HepG2 (cell line): ENCODE data around the gene ABCA8. TPM values are rescaled to one million over a fixed set of nuclear protein-coding genes. Genes with fewer than 3 reads are reported as not detected.

Source experiments
- ATAC-seq: fragments of 200-7000 bp; cut with Tn5 transposase; 3 replicates; pipeline ENCODE4 v1.9.1; 2020; ENCODE audit warnings: mild to moderate bottlenecking, moderate library complexity
- BruUV-seq: library from RNA; stranded (reverse); fragments of 400-500 nt; replicated peaks from 2 replicates; lab custom pipeline; 2021; lab: Mats Ljungman, UMichigan
- CTCF ChIA-PET: fragments of 300-600 bp; formaldehyde crosslinking; extraction: SDS; loops from one replicate; lab custom pipeline; 2021; ENCODE audit warnings: low total read pairs, inconsistent platforms, low intra/inter-chr PET ratio; lab: Yijun Ruan, JAX
- POLR2A ChIA-PET: fragments of 350-600 bp; sonication (Branson Sonifier 250); formaldehyde crosslinking; loops from one replicate; lab custom pipeline; 2020; ENCODE audit warnings: antibody characterized with exemption, inconsistent platforms; lab: Yijun Ruan, JAX
- DNase-seq: peaks from one replicate; pipeline ENCODE4 v3.0.0-alpha.2; 2015; ENCODE audit warnings: low spot score
- FAIRE-seq: peaks from 3 replicates; lab custom pipeline; 2011; peaks lifted over from hg19 to GRCh38; lab: Jason Lieb, UNC
- H2AFZ ChIP-seq: one replicate; pipeline ENCODE4 v1.6.1; 2011; ENCODE audit warnings: low read length, inconsistent platforms
- H3K27ac ChIP-seq: fragments of 300-600 bp; 3 replicates; pipeline ENCODE4 v1.8.0; 2011; ENCODE audit warnings: mixed run types, mild to moderate bottlenecking, mixed read lengths, low read length, inconsistent platforms; ENCODE audit not compliant: insufficient read depth; ENCODE audit errors: extremely low read length
- H3K27me3 ChIP-seq, 2 experiments: fragments of 200-600 bp in 1 of 2; 2 replicates in 1 of 2; 3 replicates in 1 of 2; pipeline versions ENCODE4 v1.6.0 to v1.8.0; 2011; ENCODE audit warnings: low read length in 2 of 2, mild to moderate bottlenecking in 2 of 2, moderate library complexity in 2 of 2, inconsistent platforms in 1 of 2; ENCODE audit not compliant: insufficient read depth in 2 of 2, control insufficient read depth in 1 of 2
- H3K36me3 ChIP-seq, 2 experiments: fragments of 200-600 bp in 1 of 2; replicated peaks in 1 of 2; 2 replicates in 1 of 2; 3 replicates in 1 of 2; pipeline versions ENCODE4 v1.5.1 to v1.8.0; 2011; ENCODE audit warnings: low read length in 2 of 2, inconsistent platforms in 1 of 2; ENCODE audit not compliant: insufficient read depth in 2 of 2, control insufficient read depth in 1 of 2
- H3K4me1 ChIP-seq: 2 replicates; pipeline ENCODE4 v1.5.1; 2012; ENCODE audit warnings: low read length, inconsistent platforms; ENCODE audit not compliant: insufficient read depth
- H3K4me2 ChIP-seq: 2 replicates; pipeline ENCODE4 v1.6.0; 2011; ENCODE audit warnings: low read depth, low read length, inconsistent platforms
- H3K4me3 ChIP-seq, 3 experiments: fragments of 200-600 bp in 1 of 3; sonication (generic), shearing (Covaris generic) in 1 of 3; replicated peaks in 1 of 3; 2 replicates each; pipeline ENCODE4 v1.5.1; 2011 to 2016; ENCODE audit warnings: low read length in 3 of 3, inconsistent platforms in 2 of 3, low read depth in 2 of 3, mild to moderate bottlenecking in 2 of 3, control low read depth in 1 of 3, mixed read lengths in 1 of 3; ENCODE audit not compliant: insufficient read depth in 1 of 3
- H3K79me2 ChIP-seq: one replicate; pipeline ENCODE4 v1.6.1; 2011; ENCODE audit warnings: low read length, inconsistent platforms; ENCODE audit not compliant: insufficient read depth
- H3K9ac ChIP-seq: 2 replicates; pipeline ENCODE4 v1.6.0; 2011; ENCODE audit warnings: mild to moderate bottlenecking, low read depth, low read length, inconsistent platforms; ENCODE audit not compliant: insufficient read depth
- H3K9me3 ChIP-seq: 2 replicates; pipeline ENCODE4 v1.5.1; 2012; ENCODE audit warnings: mild to moderate bottlenecking, low read length
- H4K20me1 ChIP-seq: 2 replicates; pipeline ENCODE4 v1.6.0; 2011; ENCODE audit warnings: inconsistent platforms, mild to moderate bottlenecking, low read length, moderate library complexity; ENCODE audit not compliant: insufficient read depth
- EED ChIP-seq: sonication (generic); formaldehyde crosslinking; IDR thresholded peaks from 2 replicates; pipeline ENCODE4 v1.5.0; 2020; ENCODE audit warnings: mild to moderate bottlenecking, missing genetic modification reagents
- HES4 ChIP-seq: sonication (generic); formaldehyde crosslinking; IDR thresholded peaks from 2 replicates; pipeline ENCODE4 v1.9.0; 2021; ENCODE audit warnings: mild to moderate bottlenecking, missing genetic modification reagents, borderline replicate concordance
- KDM5B ChIP-seq: sonication (generic); formaldehyde crosslinking; IDR thresholded peaks from 2 replicates; pipeline ENCODE4 v1.4.0; 2020; ENCODE audit warnings: missing genetic modification reagents, mild to moderate bottlenecking, borderline replicate concordance
- KLF6 ChIP-seq: IDR thresholded peaks from 2 replicates; pipeline ENCODE4 v1.8.0; 2016; ENCODE audit warnings: missing biosample characterization, missing genetic modification reagents
- MAFF ChIP-seq: IDR thresholded peaks from 2 replicates; pipeline ENCODE4 v1.6.1; 2011; ENCODE audit warnings: low read depth, low read length, improper control_type of control experiment
- MAFK ChIP-seq, 2 experiments: IDR thresholded peaks in 1 of 2; conservative IDR thresholded peaks in 1 of 2; 2 replicates each; pipeline ENCODE4 v1.6.1; 2011; ENCODE audit warnings: improper control_type of control experiment in 2 of 2, low read length in 2 of 2
- NFRKB ChIP-seq: fragments of 450-650 bp; IDR thresholded peaks from 2 replicates; pipeline ENCODE4 v1.6.1; 2017
- U2AF1 ChIP-seq: fragments of 200-400 bp; formaldehyde crosslinking; optimal IDR thresholded peaks from 2 replicates; pipeline ENCODE3; 2017; ENCODE audit warnings: mild to moderate bottlenecking, low read depth, low read length
- ZMYM4 ChIP-seq: sonication (generic); formaldehyde crosslinking; IDR thresholded peaks from 2 replicates; pipeline ENCODE4 v1.8.1; 2023; ENCODE audit warnings: mild to moderate bottlenecking, missing genetic modification reagents
- ZNF282 ChIP-seq: fragments of 450-650 bp; IDR thresholded peaks from 2 replicates; pipeline ENCODE4 v1.6.1; 2018; ENCODE audit not compliant: partially characterized antibody
- ZNF3 ChIP-seq: IDR thresholded peaks from 2 replicates; pipeline ENCODE4 v1.7.0; 2017; ENCODE audit warnings: inconsistent platforms
- ZNF510 ChIP-seq: sonication (generic); formaldehyde crosslinking; IDR thresholded peaks from 2 replicates; pipeline ENCODE4 v1.4.0; 2020; ENCODE audit warnings: low read depth, mild to moderate bottlenecking, missing genetic modification reagents
- ZNF543 ChIP-seq: sonication (generic); formaldehyde crosslinking; IDR thresholded peaks from 2 replicates; pipeline ENCODE4 v1.4.0; 2020; ENCODE audit warnings: mild to moderate bottlenecking, missing genetic modification reagents
- ZNF589 ChIP-seq: sonication (generic); formaldehyde crosslinking; conservative IDR thresholded peaks from 2 replicates; pipeline ENCODE4 v1.8.0; 2022; ENCODE audit warnings: mild to moderate bottlenecking, moderate library complexity, missing genetic modification reagents
- ZNF619 ChIP-seq: sonication (generic); formaldehyde crosslinking; IDR thresholded peaks from 2 replicates; pipeline ENCODE4 v1.4.0; 2020; ENCODE audit warnings: mild to moderate bottlenecking, missing genetic modification reagents
- ZNF773 ChIP-seq: sonication (generic); formaldehyde crosslinking; IDR thresholded peaks from 2 replicates; pipeline ENCODE4 v1.4.0; 2020; ENCODE audit warnings: missing genetic modification reagents, borderline replicate concordance
- WGBS: methylation state at CpG from one replicate; pipeline ENCODE4 v1.1.6; 2017; ENCODE audit warnings: low lambda C conversion rate; 5-methylcytosine and 5-hydroxymethylcytosine counted together
- in situ Hi-C: cut with HindIII; loops from 2 replicates; pipeline ENCODE4 v1.10.0; 2017; ENCODE audit warnings: low pct_unique_long_range_greater_than_20kb; ENCODE audit not compliant: extremely low pct_ligation_motif_present
- intact Hi-C: fragments of 100-400 bp; cut with micrococcal nuclease; formaldehyde crosslinking; loops from one replicate; pipeline ENCODE4 v1.10.0; 2022; ENCODE audit not compliant: unreplicated experiment
- polyA plus RNA-seq, 8 experiments: library from polyadenylated mRNA; depleted of rRNA in 3 of 8; stranded (reverse) in 7 of 8; unstranded in 1 of 8; fragments of >200 nt; fragmentation: Illumina TruSeq in 4 of 8; extraction: Trizol in 4 of 8; gene quantifications; 2 replicates each; pipeline versions ENCODE4 v1.2.1 to v1.2.3, GENCODE V29; 2011 to 2016; ENCODE audit warnings: low read depth in 4 of 8, missing spikeins in 1 of 8, mixed read lengths in 1 of 8; ENCODE audit not compliant: insufficient read depth in 1 of 8
- total RNA-seq, 5 experiments: library from RNA; depleted of rRNA; stranded (reverse); fragments of >200 nt; fragmentation: Illumina TruSeq; extraction: Trizol; gene quantifications; 2 replicates each; pipeline ENCODE4 v1.2.3, GENCODE V29; 2016; ENCODE audit warnings: low read depth in 1 of 5
- TF ChIP-seq, protein P1 (sequence below): sonication (generic); formaldehyde crosslinking; IDR thresholded peaks from 2 replicates; pipeline ENCODE4 v1.4.0; 2020; ENCODE audit warnings: mild to moderate bottlenecking, missing genetic modification reagents
- TF ChIP-seq, protein P2 (sequence below): sonication (generic); IDR thresholded peaks from 2 replicates; pipeline ENCODE4 v1.6.1; 2016; ENCODE audit warnings: low read depth, borderline replicate concordance

The ABCA8 gene
- total and polyA plus RNA-seq, 2 of the 13 experiments (the other 11 are each of a cell fraction or from before 2014, with no cell fraction given), result 0.05 to 0.18 TPM

DNA sequence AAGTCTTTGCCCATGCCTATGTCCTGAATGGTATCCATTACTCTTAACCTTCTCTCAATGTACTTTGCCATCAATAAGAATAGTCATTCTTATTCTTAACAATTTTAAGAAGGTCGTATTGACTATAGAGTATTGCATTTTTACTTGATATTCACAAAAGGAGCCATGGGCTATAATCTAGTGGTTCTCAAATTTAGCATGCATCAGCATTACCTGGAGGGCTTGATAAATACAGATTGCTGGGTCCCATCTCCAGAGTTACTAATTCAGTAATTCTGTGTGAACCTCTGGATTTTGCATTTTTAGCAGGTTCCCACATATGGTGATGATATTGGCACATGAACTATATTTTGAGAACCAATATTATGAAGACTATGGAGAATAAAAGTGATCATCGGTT, 89.6 kb downstream of the ABCA8 start:
- no peaks in the 10 kb centered on the region for H3K9me3 ChIP-seq
- CTCF ChIA-PET, result no interaction called here
- in situ Hi-C loops, result no loop called here
- H3K36me3 ChIP-seq, result no peaks in the 10 kb centered on the region
- no peaks in the 10 kb centered on the region for H3K79me2 ChIP-seq
- H3K4me1 ChIP-seq, result 0 out of 2 replicates have a peak, but pooled peaks cover 6% of the 10 kb centered on the region
- DNase-seq (no peak), FAIRE-seq (no peak), ATAC-seq (no peak)
- H3K27ac ChIP-seq, result no peak overlapping the region
- no peak overlapping the region for H3K9ac ChIP-seq
- intact Hi-C loops, result no loop called here
- H2AFZ ChIP-seq, result no peak overlapping the region
- WGBS, result 19% methylated on average over 2 of the region's 2 CpGs
- TF ChIP-seq, protein P1, sequence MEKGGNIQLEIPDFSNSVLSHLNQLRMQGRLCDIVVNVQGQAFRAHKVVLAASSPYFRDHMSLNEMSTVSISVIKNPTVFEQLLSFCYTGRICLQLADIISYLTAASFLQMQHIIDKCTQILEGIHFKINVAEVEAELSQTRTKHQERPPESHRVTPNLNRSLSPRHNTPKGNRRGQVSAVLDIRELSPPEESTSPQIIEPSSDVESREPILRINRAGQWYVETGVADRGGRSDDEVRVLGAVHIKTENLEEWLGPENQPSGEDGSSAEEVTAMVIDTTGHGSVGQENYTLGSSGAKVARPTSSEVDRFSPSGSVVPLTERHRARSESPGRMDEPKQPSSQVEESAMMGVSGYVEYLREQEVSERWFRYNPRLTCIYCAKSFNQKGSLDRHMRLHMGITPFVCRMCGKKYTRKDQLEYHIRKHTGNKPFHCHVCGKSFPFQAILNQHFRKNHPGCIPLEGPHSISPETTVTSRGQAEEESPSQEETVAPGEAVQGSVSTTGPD (CRISPR knock-in tag), result no peak
- peak; percentile 77 to 87 for TF ChIP-seq MAFK (conservative IDR thresholded peaks at IDR 0.05 in 1 of 2, IDR thresholded peaks at IDR 0.05 in 1 of 2; ENCODE audit: low read length in 2 of 2)
- no peak for TF ChIP-seq EED (CRISPR knock-in tag)
- TF ChIP-seq MAFF, result peak; percentile 68; the same call in 1 of the 2 replicates
- POLR2A ChIA-PET, result no interaction called here
- H3K27me3 ChIP-seq, result no peaks in the 10 kb centered on the region
- no peaks in the 10 kb centered on the region for H4K20me1 ChIP-seq
- no TSS peak for BruUV-seq
- H3K4me3 ChIP-seq, result no peak overlapping the region
- H3K4me2 ChIP-seq, result no peak overlapping the region

DNA sequence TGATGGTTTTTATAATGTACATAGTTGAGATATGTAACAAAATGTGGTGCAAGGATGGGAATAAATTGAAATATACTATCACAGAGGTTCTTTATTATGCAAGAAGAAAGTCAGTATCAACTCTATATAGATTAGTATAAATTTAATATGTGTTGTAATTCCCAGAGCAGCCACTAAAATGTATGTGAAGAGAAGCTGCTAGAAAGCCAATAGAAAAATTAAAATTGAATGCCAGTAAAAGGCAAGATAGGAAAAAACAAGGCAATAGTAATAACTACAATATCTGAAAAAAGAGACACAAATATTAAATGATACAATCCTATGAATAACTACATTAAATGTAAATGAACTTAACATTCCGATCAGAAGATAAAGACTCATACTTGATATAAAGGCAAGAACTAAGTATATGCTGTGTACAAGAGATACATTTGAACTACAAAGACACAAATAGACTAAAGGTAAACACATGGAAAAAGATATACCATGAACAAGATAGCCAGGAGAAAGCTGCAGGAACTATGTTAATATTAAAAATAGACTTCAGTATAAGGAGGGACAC, 92.0 kb downstream of the ABCA8 start:
- H3K9ac ChIP-seq, result no peak overlapping the region
- in situ Hi-C loops, result no loop called here
- no peak for DNase-seq
- BruUV-seq, result no TSS peak
- H3K4me1 ChIP-seq, result no peaks in the 10 kb centered on the region
- FAIRE-seq, result no peak
- H2AFZ ChIP-seq, result no peak overlapping the region
- no peak overlapping the region for H3K27ac ChIP-seq
- H3K36me3 ChIP-seq, result no peaks in the 10 kb centered on the region
- H3K9me3 ChIP-seq, result no peaks in the 10 kb centered on the region
- ChIA-PET POLR2A (no interaction called here), CTCF (no interaction called here)
- H3K4me2 ChIP-seq, result no peak overlapping the region
- no peaks in the 10 kb centered on the region for H3K79me2 ChIP-seq
- TF ChIP-seq ZNF510 (no peak), ZNF773 (CRISPR knock-in tag) (no peak), KDM5B (CRISPR knock-in tag) (no peak), ZNF282 (no peak), ZNF619 (CRISPR knock-in tag) (no peak), ZMYM4 (CRISPR knock-in tag) (no peak), KLF6 (no peak), HES4 (CRISPR knock-in tag) (no peak), ZNF589 (CRISPR knock-in tag) (no peak), U2AF1 (no peak), NFRKB (no peak), ZNF543 (no peak), ZNF3 (CRISPR knock-in tag) (no peak)
- TF ChIP-seq, protein P2, sequence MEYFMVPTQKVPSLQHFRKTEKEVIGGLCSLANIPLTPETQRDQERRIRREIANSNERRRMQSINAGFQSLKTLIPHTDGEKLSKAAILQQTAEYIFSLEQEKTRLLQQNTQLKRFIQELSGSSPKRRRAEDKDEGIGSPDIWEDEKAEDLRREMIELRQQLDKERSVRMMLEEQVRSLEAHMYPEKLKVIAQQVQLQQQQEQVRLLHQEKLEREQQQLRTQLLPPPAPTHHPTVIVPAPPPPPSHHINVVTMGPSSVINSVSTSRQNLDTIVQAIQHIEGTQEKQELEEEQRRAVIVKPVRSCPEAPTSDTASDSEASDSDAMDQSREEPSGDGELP, result no peak
- H3K4me3 ChIP-seq, result no peak overlapping the region
- no peak for ATAC-seq
- WGBS, result 90% methylated on average over 1 of the region's 1 CpG
- no peaks in the 10 kb centered on the region for H4K20me1 ChIP-seq
- H3K27me3 ChIP-seq, result no peaks in the 10 kb centered on the region
- intact Hi-C loops, result loop anchor here (5.0 kb wide), 1 partner anchor 86 kb away; no protein-coding TSS in a partner anchor
